GM12873 (cell line): Measurements from ENCODE around the gene ROBO1.

ENCODE experiments used
- CTCF ChIP-seq: IDR thresholded peaks from 2 replicates; pipeline ENCODE4 v1.5.1; 2012; ENCODE audit warnings: low read depth, mild to moderate bottlenecking, moderate library complexity, low read length, control low read depth; ENCODE audit not compliant: insufficient read depth; ENCODE audit errors: missing control alignments

ROBO1 gene

GRCh38 chr3:78907367-78907766 is 860.4 kb downstream of the ROBO1 start:
- no peak for TF ChIP-seq CTCF

- TF ChIP-seq CTCF, result no peak
Measured at GRCh38 chr3:78906930-78907329, 860.9 kb downstream of the ROBO1 start.

GRCh38 chr3:78906245-78906644 is 861.6 kb downstream of the ROBO1 start:
- TF ChIP-seq CTCF, result no peak

- TF ChIP-seq CTCF, result no peak
Measured at GRCh38 chr3:78905700-78906099, 862.1 kb downstream of the ROBO1 start.

GRCh38 chr3:78901544-78901943 is 866.3 kb downstream of the ROBO1 start:
- TF ChIP-seq CTCF, result no peak

- TF ChIP-seq CTCF, result no peak
Measured at GRCh38 chr3:78900880-78901279, 866.9 kb downstream of the ROBO1 start.

GRCh38 chr3:78900426-78900825 is 867.4 kb downstream of the ROBO1 start:
- no peak for TF ChIP-seq CTCF
